Measurements from ENCODE around the gene SLX9.

DNA sequence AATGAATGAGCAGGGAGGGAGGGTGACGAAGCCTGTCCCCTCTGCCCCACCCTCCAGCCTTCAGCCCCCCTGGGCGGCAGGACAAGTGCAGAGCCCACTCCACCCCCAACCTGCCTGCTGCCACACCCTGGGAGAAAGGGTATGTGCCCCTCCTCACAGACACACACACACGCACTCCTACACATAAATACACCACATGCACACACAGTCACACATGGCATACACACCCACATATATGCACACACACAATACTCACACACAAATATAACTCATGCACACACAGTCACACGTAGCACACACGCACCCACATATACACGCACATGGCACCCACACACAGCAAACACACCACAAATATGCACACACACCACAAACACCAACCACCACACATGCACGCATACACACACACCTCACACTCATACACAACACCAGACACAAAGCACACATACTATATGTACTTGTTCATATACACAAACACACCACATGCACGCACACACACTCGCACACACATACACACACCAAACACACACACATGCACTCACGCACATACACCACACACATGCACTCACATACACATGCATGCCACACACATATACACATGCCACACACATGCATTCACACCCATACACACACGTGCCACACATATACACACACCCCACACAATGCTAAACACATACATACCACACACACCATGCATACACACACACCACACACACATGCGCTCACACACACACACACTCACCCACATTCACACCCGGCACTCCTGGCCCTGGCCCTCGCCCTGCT lies 35.5 kb upstream of the SLX9 start:
- TF ChIP-seq, protein P1, sequence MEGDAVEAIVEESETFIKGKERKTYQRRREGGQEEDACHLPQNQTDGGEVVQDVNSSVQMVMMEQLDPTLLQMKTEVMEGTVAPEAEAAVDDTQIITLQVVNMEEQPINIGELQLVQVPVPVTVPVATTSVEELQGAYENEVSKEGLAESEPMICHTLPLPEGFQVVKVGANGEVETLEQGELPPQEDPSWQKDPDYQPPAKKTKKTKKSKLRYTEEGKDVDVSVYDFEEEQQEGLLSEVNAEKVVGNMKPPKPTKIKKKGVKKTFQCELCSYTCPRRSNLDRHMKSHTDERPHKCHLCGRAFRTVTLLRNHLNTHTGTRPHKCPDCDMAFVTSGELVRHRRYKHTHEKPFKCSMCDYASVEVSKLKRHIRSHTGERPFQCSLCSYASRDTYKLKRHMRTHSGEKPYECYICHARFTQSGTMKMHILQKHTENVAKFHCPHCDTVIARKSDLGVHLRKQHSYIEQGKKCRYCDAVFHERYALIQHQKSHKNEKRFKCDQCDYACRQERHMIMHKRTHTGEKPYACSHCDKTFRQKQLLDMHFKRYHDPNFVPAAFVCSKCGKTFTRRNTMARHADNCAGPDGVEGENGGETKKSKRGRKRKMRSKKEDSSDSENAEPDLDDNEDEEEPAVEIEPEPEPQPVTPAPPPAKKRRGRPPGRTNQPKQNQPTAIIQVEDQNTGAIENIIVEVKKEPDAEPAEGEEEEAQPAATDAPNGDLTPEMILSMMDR (IDR thresholded peaks at IDR 0.05), result no peak
- no peak for TF ChIP-seq POLR2A (IDR thresholded peaks at IDR 0.05)

Measured in right lobe of liver (tissue), 4 donors.